Colonic mucosa (tissue), 4 donors: ENCODE data around the gene KRTAP6-3. TPM values are rescaled to one million over a fixed set of nuclear protein-coding genes. Genes with fewer than 3 reads are reported as not detected.

ENCODE experiments used
- DNase-seq: peaks from one replicate; pipeline ENCODE4 v3.0.0-alpha.2; 2020
- H3K27ac ChIP-seq: fragments of 200-600 bp; one replicate; pipeline ENCODE4 v1.8.0; 2021
- H3K27me3 ChIP-seq: fragments of 200-600 bp; one replicate; pipeline ENCODE4 v1.8.0; 2021
- H3K36me3 ChIP-seq: fragments of 200-600 bp; one replicate; pipeline ENCODE4 v1.8.0; 2021
- H3K4me1 ChIP-seq: fragments of 200-600 bp; one replicate; pipeline ENCODE4 v1.8.0; 2021; ENCODE audit warnings: mild to moderate bottlenecking
- H3K4me3 ChIP-seq: fragments of 200-600 bp; one replicate; pipeline ENCODE4 v1.8.0; 2021
- H3K9ac ChIP-seq, 2 donors: one replicate each; pipeline ENCODE4 v1.7.0; 2013; ENCODE audit warnings: control low read depth in 2 of 2, low read depth in 2 of 2, low read length in 2 of 2
- H3K9me3 ChIP-seq: fragments of 200-600 bp; one replicate; pipeline ENCODE4 v1.8.0; 2021
- intact Hi-C: fragments of 100-400 bp; cut with DNase I; formaldehyde crosslinking; loops from one replicate; pipeline ENCODE4 v1.14.1; 2022
- total RNA-seq, 2 donors: library from RNA; stranded (reverse); fragmentation: NEBNext Ultra II Directional in 1 of 2; extraction: Animal tissue kit (Norgen Biotek cat#: 25700) in 1 of 2; gene quantifications; one replicate each; pipeline ENCODE4 v1.2.1, GENCODE V29; 2021
- TF ChIP-seq, protein P1 (sequence below): fragments of 200-600 bp; IDR thresholded peaks from one replicate; pipeline ENCODE4 v1.8.0; 2022; ENCODE audit warnings: antibody characterized with exemption, mild to moderate bottlenecking
- donor health status: healthy.
- donor health status: DM: no; HTN: no; CAD: no.
- donor health status: DM: no; HTN: no; CAD: no.

KRTAP6-3 gene
- total RNA-seq, 2 donors from 2014 or later: not detected

GRCh38 chr21:30563072-30563471 is 29.2 kb upstream of the KRTAP6-3 start:
- Histone ChIP-seq H3K27me3 (no peaks in the 10 kb centered on the region), H3K4me1 (no peaks in the 10 kb centered on the region)
- intact Hi-C loops: no loop called here

GRCh38 chr21:30563630-30564029 is 28.6 kb upstream of the KRTAP6-3 start:
- no peaks in the 10 kb centered on the region for H3K36me3 ChIP-seq
- H3K9ac ChIP-seq: no peak overlapping the region
- no peaks in the 10 kb centered on the region for H3K4me1 ChIP-seq
- H3K27ac ChIP-seq: no peak overlapping the region
- H3K27me3 ChIP-seq: no peaks in the 10 kb centered on the region
- no peaks in the 10 kb centered on the region for H3K9me3 ChIP-seq
- TF ChIP-seq, protein P1, sequence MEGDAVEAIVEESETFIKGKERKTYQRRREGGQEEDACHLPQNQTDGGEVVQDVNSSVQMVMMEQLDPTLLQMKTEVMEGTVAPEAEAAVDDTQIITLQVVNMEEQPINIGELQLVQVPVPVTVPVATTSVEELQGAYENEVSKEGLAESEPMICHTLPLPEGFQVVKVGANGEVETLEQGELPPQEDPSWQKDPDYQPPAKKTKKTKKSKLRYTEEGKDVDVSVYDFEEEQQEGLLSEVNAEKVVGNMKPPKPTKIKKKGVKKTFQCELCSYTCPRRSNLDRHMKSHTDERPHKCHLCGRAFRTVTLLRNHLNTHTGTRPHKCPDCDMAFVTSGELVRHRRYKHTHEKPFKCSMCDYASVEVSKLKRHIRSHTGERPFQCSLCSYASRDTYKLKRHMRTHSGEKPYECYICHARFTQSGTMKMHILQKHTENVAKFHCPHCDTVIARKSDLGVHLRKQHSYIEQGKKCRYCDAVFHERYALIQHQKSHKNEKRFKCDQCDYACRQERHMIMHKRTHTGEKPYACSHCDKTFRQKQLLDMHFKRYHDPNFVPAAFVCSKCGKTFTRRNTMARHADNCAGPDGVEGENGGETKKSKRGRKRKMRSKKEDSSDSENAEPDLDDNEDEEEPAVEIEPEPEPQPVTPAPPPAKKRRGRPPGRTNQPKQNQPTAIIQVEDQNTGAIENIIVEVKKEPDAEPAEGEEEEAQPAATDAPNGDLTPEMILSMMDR: no peak
- intact Hi-C loops: no loop called here
- no peak for DNase-seq
- H3K4me3 ChIP-seq: no peak overlapping the region

More at GRCh38 chr21:30563072-30563471, 29.2 kb upstream of the KRTAP6-3 start:
- H3K4me3 ChIP-seq: no peak overlapping the region
- no peaks in the 10 kb centered on the region for H3K36me3 ChIP-seq
- H3K9ac ChIP-seq: no peak overlapping the region
- DNase-seq: no peak
- no peak overlapping the region for H3K27ac ChIP-seq
- TF ChIP-seq, protein P1: no peak
- no peaks in the 10 kb centered on the region for H3K9me3 ChIP-seq

DNA sequence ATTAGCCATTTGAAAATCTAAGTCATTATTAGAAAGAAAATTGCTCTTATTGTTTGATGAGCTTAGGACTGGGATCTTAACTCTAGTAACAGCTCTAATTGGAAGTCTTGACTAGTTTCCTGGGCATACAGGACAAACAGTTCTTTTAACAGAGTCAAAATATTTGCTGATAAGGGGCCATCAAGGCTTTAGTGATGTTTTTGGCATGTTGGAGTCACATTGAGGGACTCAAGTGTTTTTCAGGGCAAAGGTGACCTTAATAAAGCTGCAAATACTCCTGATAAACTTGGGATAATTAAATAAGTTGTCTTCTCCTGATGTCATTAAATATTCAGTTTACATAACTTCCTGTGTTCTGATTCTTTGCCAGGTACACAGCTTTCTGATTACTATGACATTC is 24.6 kb upstream of the KRTAP6-3 start:
- Histone ChIP-seq H3K9ac (no peak overlapping the region), H3K9me3 (no peaks in the 10 kb centered on the region), H3K27ac (no peak overlapping the region), H3K4me1 (no peaks in the 10 kb centered on the region), H3K4me3 (no peak overlapping the region), H3K27me3 (no peaks in the 10 kb centered on the region), H3K36me3 (no peaks in the 10 kb centered on the region)
- TF ChIP-seq, protein P1: no peak
- intact Hi-C loops: no loop called here
- DNase-seq: no peak

- H3K27me3 ChIP-seq: no peaks in the 10 kb centered on the region
- intact Hi-C loops: no loop called here
- H3K9ac ChIP-seq: no peak overlapping the region
- H3K9me3 ChIP-seq: no peaks in the 10 kb centered on the region
- no peaks in the 10 kb centered on the region for H3K36me3 ChIP-seq
- H3K4me3 ChIP-seq: no peak overlapping the region
- no peak for DNase-seq
- TF ChIP-seq, protein P1: no peak
- H3K27ac ChIP-seq: no peak overlapping the region
- no peaks in the 10 kb centered on the region for H3K4me1 ChIP-seq
Measured at GRCh38 chr21:30577766-30578165, 14.5 kb upstream of the KRTAP6-3 start.

DNA sequence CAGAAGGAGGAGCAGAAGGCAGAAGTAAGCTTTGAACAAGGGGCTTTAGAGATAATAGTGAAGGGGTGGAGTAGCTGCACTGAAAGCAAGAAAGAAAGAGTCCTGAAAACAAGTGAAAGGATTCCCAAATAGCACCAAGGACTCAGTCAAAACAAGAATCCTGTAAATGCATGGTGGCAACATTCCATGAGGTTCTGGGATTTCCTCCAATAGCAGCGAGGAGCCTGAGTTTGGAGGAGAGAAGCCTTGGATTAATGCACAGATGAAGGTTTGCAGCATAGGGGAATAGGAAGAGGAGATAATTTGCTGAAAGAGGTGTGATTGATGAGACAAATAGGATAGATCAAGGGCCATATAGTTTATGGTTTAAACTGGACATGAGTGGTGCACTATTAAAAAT is 12.9 kb upstream of the KRTAP6-3 start:
- no peak overlapping the region for H3K9ac ChIP-seq
- no peak overlapping the region for H3K4me3 ChIP-seq
- no peaks in the 10 kb centered on the region for H3K27me3 ChIP-seq
- no peak for DNase-seq
- no peaks in the 10 kb centered on the region for H3K4me1 ChIP-seq
- intact Hi-C loops: no loop called here
- H3K9me3 ChIP-seq: no peaks in the 10 kb centered on the region
- H3K36me3 ChIP-seq: no peaks in the 10 kb centered on the region
- no peak overlapping the region for H3K27ac ChIP-seq
- TF ChIP-seq, protein P1: no peak

DNA sequence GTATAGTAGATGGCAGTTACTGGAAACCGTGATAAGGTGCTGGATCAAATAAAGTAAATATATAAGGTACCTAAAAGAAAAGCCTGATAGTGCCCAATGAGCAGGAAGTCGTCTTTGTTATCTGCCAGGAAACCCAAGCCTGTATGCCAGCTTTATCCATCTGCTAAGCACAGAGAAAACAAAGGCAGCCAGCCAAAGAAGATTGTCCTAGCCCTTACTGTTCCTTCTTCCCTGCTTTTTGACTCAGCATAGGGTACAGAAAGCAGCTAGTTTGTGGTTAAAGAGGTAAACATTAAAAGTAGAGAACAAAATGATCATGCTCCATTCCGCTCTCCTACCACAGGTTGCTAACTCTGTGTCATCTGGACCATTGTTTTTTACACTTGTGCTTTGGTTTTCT is 12.1 kb upstream of the KRTAP6-3 start:
- Histone ChIP-seq H3K9me3 (no peaks in the 10 kb centered on the region), H3K4me1 (no peaks in the 10 kb centered on the region), H3K9ac (no peak overlapping the region), H3K4me3 (no peak overlapping the region), H3K27ac (no peak overlapping the region), H3K27me3 (no peaks in the 10 kb centered on the region), H3K36me3 (no peaks in the 10 kb centered on the region)
- intact Hi-C loops: no loop called here
- no peak for DNase-seq
- TF ChIP-seq, protein P1: no peak
